Measurements from ENCODE around the gene BPIFB2. TPM values are rescaled to one million over a fixed set of nuclear protein-coding genes. Genes with fewer than 3 reads are reported as not detected.

Gene BPIFB2
- total RNA-seq, 2 experiments from 2014 or later, result not detected

- H3K27ac Mint-ChIP-seq, result no peak overlapping the region
Measured at GRCh38 chr20:33067806-33068205, 60.3 kb downstream of the BPIFB2 start.

GRCh38 chr20:33068251-33068939 is 60.9 kb downstream of the BPIFB2 start:
- Mint-ChIP-seq H3K27me3 (peaks cover 7% of the 10 kb centered on the region), H3K36me3 (no peaks in the 10 kb centered on the region), H3K4me3 (no peak overlapping the region), H3K9me3 (no peaks in the 10 kb centered on the region), H3K27ac (no peak overlapping the region), H3K4me1 (no peaks in the 10 kb centered on the region)
- POLR2A ChIA-PET, result no interaction called here
- no peak for ATAC-seq (ENCODE audit: low read depth)
- no peak for DNase-seq

More at GRCh38 chr20:33067806-33068205, 60.3 kb downstream of the BPIFB2 start:
- Mint-ChIP-seq H3K4me3 (no peak overlapping the region), H3K9me3 (no peaks in the 10 kb centered on the region), H3K27me3 (peaks cover 7% of the 10 kb centered on the region), H3K36me3 (no peaks in the 10 kb centered on the region), H3K4me1 (no peaks in the 10 kb centered on the region)
- POLR2A ChIA-PET, result no interaction called here
- ATAC-seq (ENCODE audit: low read depth), result no peak
- no peak for DNase-seq

DNA sequence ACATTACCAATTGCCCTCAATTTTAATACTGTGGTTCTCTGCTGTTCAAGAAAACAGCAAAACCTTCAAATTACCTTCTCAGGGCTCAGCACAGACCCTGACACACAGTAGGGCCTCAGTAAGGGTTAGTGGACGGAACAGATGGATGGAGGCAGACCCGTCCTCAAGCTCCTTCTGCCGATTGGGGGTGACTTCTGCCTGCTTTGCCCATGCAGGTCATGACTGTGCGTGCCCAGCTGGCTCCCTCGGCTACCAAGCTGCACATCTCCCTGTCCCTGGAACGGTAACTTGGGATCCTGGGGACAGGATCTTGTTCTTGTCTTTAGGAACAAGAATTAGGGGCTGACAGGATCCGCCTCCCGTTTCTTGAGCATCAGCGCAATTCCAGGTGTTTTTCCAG is 62.2 kb downstream of the BPIFB2 start:
- Mint-ChIP-seq H3K36me3 (no peaks in the 10 kb centered on the region), H3K9me3 (no peaks in the 10 kb centered on the region), H3K4me1 (no peaks in the 10 kb centered on the region), H3K27me3 (peaks cover 7% of the 10 kb centered on the region), H3K4me3 (no peak overlapping the region), H3K27ac (no peak overlapping the region)
- DNase-seq (no peak), ATAC-seq (ENCODE audit: low read depth) (no peak)
- POLR2A ChIA-PET, result no interaction called here

GRCh38 chr20:33070111-33071053 is 62.9 kb downstream of the BPIFB2 start:
- no peak for ATAC-seq (ENCODE audit: low read depth)
- no peaks in the 10 kb centered on the region for H3K9me3 Mint-ChIP-seq
- H3K27me3 Mint-ChIP-seq, result peaks cover 6% of the 10 kb centered on the region
- no peak overlapping the region for H3K27ac Mint-ChIP-seq
- POLR2A ChIA-PET, result no interaction called here
- H3K4me1 Mint-ChIP-seq, result no peaks in the 10 kb centered on the region
- no peak for DNase-seq
- H3K36me3 Mint-ChIP-seq, result no peaks in the 10 kb centered on the region
- H3K4me3 Mint-ChIP-seq, result no peak overlapping the region

DNA sequence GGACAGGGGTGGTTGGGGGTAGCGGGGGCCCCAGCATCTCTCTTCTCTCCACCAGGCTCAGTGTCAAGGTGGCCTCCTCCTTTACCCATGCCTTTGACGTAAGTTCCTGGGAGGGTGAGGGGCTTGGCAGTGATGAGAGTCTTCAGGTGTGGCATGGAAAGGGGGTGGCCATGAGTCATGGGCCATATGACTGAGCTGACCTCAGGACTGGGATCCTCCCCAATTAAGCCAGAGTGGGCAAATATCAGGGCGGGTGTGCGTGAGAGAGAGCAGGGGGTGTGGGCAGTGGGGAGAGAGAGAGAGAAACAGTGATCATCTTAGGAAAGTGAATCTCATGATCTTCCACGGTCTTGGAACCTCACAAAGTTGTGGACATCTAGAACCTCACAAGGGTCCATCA is 63.7 kb downstream of the BPIFB2 start:
- Mint-ChIP-seq H3K4me1 (no peaks in the 10 kb centered on the region), H3K36me3 (no peaks in the 10 kb centered on the region), H3K27me3 (peaks cover 6% of the 10 kb centered on the region), H3K9me3 (no peaks in the 10 kb centered on the region), H3K4me3 (no peak overlapping the region), H3K27ac (no peak overlapping the region)
- POLR2A ChIA-PET, result no interaction called here
- no peak for DNase-seq
- no peak for ATAC-seq (ENCODE audit: low read depth)

DNA sequence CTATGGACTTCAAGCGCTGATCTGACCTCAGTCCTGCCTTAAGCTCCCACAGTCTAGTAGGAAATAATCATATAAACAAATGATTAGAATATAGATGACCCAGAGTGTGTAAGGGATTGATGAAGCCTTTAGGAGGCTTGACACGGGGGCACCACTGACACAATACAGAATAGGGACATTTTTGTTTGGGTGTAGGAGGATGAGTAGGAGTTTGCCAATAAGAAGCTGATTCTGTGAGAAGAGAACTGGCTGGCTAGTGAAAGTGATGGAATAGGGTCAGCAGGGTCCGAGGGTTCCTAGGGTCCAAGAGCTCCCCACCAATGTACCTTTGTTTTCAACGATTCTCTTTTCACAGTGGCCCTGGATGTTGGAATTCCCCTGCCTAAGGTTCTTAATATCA is 64.9 kb downstream of the BPIFB2 start:
- Mint-ChIP-seq H3K4me1 (no peaks in the 10 kb centered on the region), H3K27ac (no peak overlapping the region), H3K4me3 (no peak overlapping the region), H3K9me3 (no peaks in the 10 kb centered on the region), H3K36me3 (no peaks in the 10 kb centered on the region), H3K27me3 (peaks cover 2% of the 10 kb centered on the region)
- POLR2A ChIA-PET, result no interaction called here
- DNase-seq (no peak), ATAC-seq (ENCODE audit: low read depth) (no peak)

- ATAC-seq (ENCODE audit: low read depth), result no peak
- POLR2A ChIA-PET, result no interaction called here
- H3K9me3 Mint-ChIP-seq, result no peaks in the 10 kb centered on the region
Measured at GRCh38 chr20:33072813-33073212, 65.3 kb downstream of the BPIFB2 start.

More at GRCh38 chr20:33072813-33073212, 65.3 kb downstream of the BPIFB2 start:
- H3K4me3 Mint-ChIP-seq, result no peak overlapping the region
- H3K27me3 Mint-ChIP-seq, result peaks cover 2% of the 10 kb centered on the region
- H3K4me1 Mint-ChIP-seq, result no peaks in the 10 kb centered on the region
- H3K27ac Mint-ChIP-seq, result no peak overlapping the region
- H3K36me3 Mint-ChIP-seq, result no peaks in the 10 kb centered on the region
- DNase-seq, result no peak

Other genes with a start within 250 kb of the BPIFB2 start
- 1 to 10 TPM; 4.9 to 6.6 TPM for gene DNMT3B, start 245.3 kb upstream of the BPIFB2 start, total RNA-seq
- 100 to 1,000 TPM; 108 to 109 TPM for gene MAPRE1, start 187.8 kb upstream of the BPIFB2 start, total RNA-seq
- gene EFCAB8, start 148.8 kb upstream of the BPIFB2 start, total RNA-seq, result under 1 TPM; 0.47 to 0.77 TPM
- not detected for gene SUN5, start 3.3 kb upstream of the BPIFB2 start, total RNA-seq
- gene BPIFB6, start 23.9 kb downstream of the BPIFB2 start, total RNA-seq, result not detected
- not detected for gene BPIFB3, start 46.2 kb downstream of the BPIFB2 start, total RNA-seq
- gene BPIFB4, start 71.9 kb downstream of the BPIFB2 start, total RNA-seq, result not detected
- not detected for gene BPIFA2, start 160.5 kb downstream of the BPIFB2 start, total RNA-seq
- gene BPIFA3, start 209.6 kb downstream of the BPIFB2 start, total RNA-seq, result not detected
- gene BPIFA1, start 228.3 kb downstream of the BPIFB2 start, total RNA-seq, result not detected

Data from activated naive CD8-positive, alpha-beta T cell treated with anti-CD3 and anti-CD28 coated beads, Interleukin-2, amount 10 ng/mL, durations not matched to agents 7 days and 5 days (primary cell).